Neural crest cell (in vitro differentiated cells): Measurements from ENCODE around the gene CBFA2T2. TPM values are rescaled to one million over a fixed set of nuclear protein-coding genes. Genes with fewer than 3 reads are reported as not detected.

Experiments
- DNase-seq: peaks from one replicate; pipeline ENCODE4 v3.0.0; 2021; ENCODE audit warnings: low read depth, mixed read lengths, low spot score
- H3K27ac Mint-ChIP-seq: one replicate; pipeline ENCODE4 v1.8.0; 2021; ENCODE audit warnings: mild to moderate bottlenecking, mixed read lengths; ENCODE audit not compliant: unreplicated experiment
- H3K27me3 Mint-ChIP-seq: 2 replicates; pipeline ENCODE4 v1.8.0; 2021; ENCODE audit warnings: low read depth, mild to moderate bottlenecking, mixed read lengths
- H3K36me3 Mint-ChIP-seq: 2 replicates; pipeline ENCODE4 v1.8.0; 2021; ENCODE audit warnings: low read depth, mild to moderate bottlenecking, mixed read lengths
- H3K4me1 Mint-ChIP-seq: 2 replicates; pipeline ENCODE4 v1.8.0; 2021; ENCODE audit warnings: mixed read lengths
- H3K4me3 Mint-ChIP-seq: one replicate; pipeline ENCODE4 v1.8.0; 2021; ENCODE audit warnings: mild to moderate bottlenecking, mixed read lengths
- H3K9me3 Mint-ChIP-seq: 2 replicates; pipeline ENCODE4 v1.8.0; 2021; ENCODE audit warnings: mixed read lengths
- CTCF ChIP-seq: fragments of 200-600 bp; sonication (generic); conservative IDR thresholded peaks from 2 replicates; pipeline ENCODE4 v1.5.0; 2021; ENCODE audit warnings: antibody characterized with exemption, mild to moderate bottlenecking
- total RNA-seq: library from RNA; stranded (reverse); gene quantifications from 2 replicates; pipeline ENCODE4 v1.2.1, GENCODE V29; 2021

The CBFA2T2 gene
- total RNA-seq, 1 donor from 2014 or later, result 36.5 TPM

- TF ChIP-seq CTCF, result no peak
- H3K36me3 Mint-ChIP-seq, result peaks cover 15% of the 10 kb centered on the region
- H3K27ac Mint-ChIP-seq, result no peak overlapping the region
- DNase-seq, result no peak
- H3K27me3 Mint-ChIP-seq, result no peaks in the 10 kb centered on the region
- no peak overlapping the region for H3K4me3 Mint-ChIP-seq
- no peaks in the 10 kb centered on the region for H3K9me3 Mint-ChIP-seq
- H3K4me1 Mint-ChIP-seq, result no peaks in the 10 kb centered on the region
These were observed 145.4 kb downstream of the CBFA2T2 start for GRCh38 chr20:33635341-33635740.

- Mint-ChIP-seq H3K27me3 (no peaks in the 10 kb centered on the region), H3K27ac (no peak overlapping the region), H3K4me1 (no peaks in the 10 kb centered on the region), H3K4me3 (no peak overlapping the region), H3K9me3 (no peaks in the 10 kb centered on the region), H3K36me3 (peaks cover 13% of the 10 kb centered on the region)
- no peak for TF ChIP-seq CTCF
- no peak for DNase-seq
These were observed 146.9 kb downstream of the CBFA2T2 start for GRCh38 chr20:33636776-33637175.

- Mint-ChIP-seq H3K9me3 (no peaks in the 10 kb centered on the region), H3K4me1 (no peaks in the 10 kb centered on the region), H3K27me3 (no peaks in the 10 kb centered on the region), H3K27ac (no peak overlapping the region), H3K4me3 (no peak overlapping the region), H3K36me3 (peaks cover 15% of the 10 kb centered on the region)
- DNase-seq, result no peak
- TF ChIP-seq CTCF, result no peak
These were observed 150.4 kb downstream of the CBFA2T2 start for GRCh38 chr20:33640287-33640686.

GRCh38 chr20:33644313-33645071, 154.6 kb downstream of the CBFA2T2 start:
- Mint-ChIP-seq H3K4me1 (peaks cover 8% of the 10 kb centered on the region), H3K27ac (no peak overlapping the region), H3K4me3 (no peak overlapping the region), H3K27me3 (no peaks in the 10 kb centered on the region), H3K9me3 (no peaks in the 10 kb centered on the region), H3K36me3 (peaks cover 16% of the 10 kb centered on the region)
- no peak for TF ChIP-seq CTCF
- DNase-seq, result no peak

- no peak for TF ChIP-seq CTCF
- DNase-seq, result no peak
- Mint-ChIP-seq H3K9me3 (no peaks in the 10 kb centered on the region), H3K36me3 (peaks cover 14% of the 10 kb centered on the region), H3K27me3 (no peaks in the 10 kb centered on the region), H3K4me3 (no peak overlapping the region), H3K27ac (no peak overlapping the region), H3K4me1 (peaks cover 12% of the 10 kb centered on the region)
These were observed 155.1 kb downstream of the CBFA2T2 start for GRCh38 chr20:33645072-33645358.
